WTC11 (cell line): ENCODE data around the gene LENG1.

Experiments
- AFF4 ChIP-seq: sonication (generic); formaldehyde crosslinking; IDR thresholded peaks from 2 replicates; pipeline ENCODE4 v1.8.1; 2023; ENCODE audit warnings: mild to moderate bottlenecking, missing genetic modification reagents, borderline replicate concordance
- AR ChIP-seq: fragments of 250-450 bp; sonication (Bioruptor Pico); IDR thresholded peaks from 2 replicates; pipeline ENCODE4 v1.9.0; 2021; ENCODE audit warnings: mild to moderate bottlenecking
- ARID4B ChIP-seq: sonication (generic); formaldehyde crosslinking; IDR thresholded peaks from 2 replicates; pipeline ENCODE4 v1.8.0; 2023; ENCODE audit warnings: missing genetic modification reagents, mild to moderate bottlenecking, borderline replicate concordance
- CTCF ChIP-seq: fragments of 200-600 bp; IDR thresholded peaks from 2 replicates; pipeline ENCODE4 v1.8.0; 2022; ENCODE audit warnings: antibody characterized with exemption
- ESRRA ChIP-seq: sonication (generic); formaldehyde crosslinking; IDR thresholded peaks from 2 replicates; pipeline ENCODE4 v1.8.1; 2022; ENCODE audit warnings: mild to moderate bottlenecking, missing genetic modification reagents, borderline replicate concordance
- ETV6 ChIP-seq: sonication (generic); formaldehyde crosslinking; IDR thresholded peaks from 2 replicates; pipeline ENCODE4 v1.8.1; 2022; ENCODE audit warnings: mild to moderate bottlenecking, missing genetic modification reagents
- JUN ChIP-seq: sonication (generic); formaldehyde crosslinking; IDR thresholded peaks from 2 replicates; pipeline ENCODE4 v1.8.0; 2023; ENCODE audit warnings: mild to moderate bottlenecking, missing genetic modification reagents
- MAX ChIP-seq: sonication (generic); formaldehyde crosslinking; IDR thresholded peaks from 2 replicates; pipeline ENCODE4 v1.8.0; 2022; ENCODE audit warnings: mild to moderate bottlenecking, missing genetic modification reagents
- RORB ChIP-seq: fragments of 250-450 bp; sonication (Bioruptor Pico); IDR thresholded peaks from 2 replicates; pipeline ENCODE4 v1.9.0; 2021; ENCODE audit warnings: mild to moderate bottlenecking
- SP1 ChIP-seq: sonication (generic); formaldehyde crosslinking; conservative IDR thresholded peaks from 2 replicates; pipeline ENCODE4 v1.8.1; 2022; ENCODE audit warnings: missing genetic modification reagents
- TEAD4 ChIP-seq: sonication (generic); formaldehyde crosslinking; IDR thresholded peaks from 2 replicates; pipeline ENCODE4 v1.8.0; 2022; ENCODE audit warnings: mild to moderate bottlenecking, missing genetic modification reagents
- USF1 ChIP-seq: sonication (generic); formaldehyde crosslinking; IDR thresholded peaks from 2 replicates; pipeline ENCODE4 v1.8.0; 2022; ENCODE audit warnings: mild to moderate bottlenecking, missing genetic modification reagents
- ZNF138 ChIP-seq: sonication (generic); formaldehyde crosslinking; conservative IDR thresholded peaks from 2 replicates; pipeline ENCODE4 v1.8.1; 2022; ENCODE audit warnings: mild to moderate bottlenecking, moderate library complexity, missing genetic modification reagents
- ZNF423 ChIP-seq: fragments of 250-450 bp; sonication (Bioruptor Pico); IDR thresholded peaks from 2 replicates; pipeline ENCODE4 v2.1.2; 2022; ENCODE audit warnings: mild to moderate bottlenecking, moderate library complexity

- TF ChIP-seq MAX (CRISPR knock-in tag): no peak
- TF ChIP-seq RORB (CRISPR knock-in tag): no peak
- TF ChIP-seq ETV6 (CRISPR knock-in tag): no peak
- no peak for TF ChIP-seq ZNF138
- TF ChIP-seq SP1: no peak
- no peak for TF ChIP-seq ARID4B (CRISPR knock-in tag)
- no peak for TF ChIP-seq ZNF423
- no peak for TF ChIP-seq CTCF
- no peak for TF ChIP-seq JUN
- no peak for TF ChIP-seq AR
- no peak for TF ChIP-seq AFF4 (CRISPR knock-in tag)
- no peak for TF ChIP-seq ESRRA (CRISPR knock-in tag)
- no peak for TF ChIP-seq TEAD4
- no peak for TF ChIP-seq USF1 (CRISPR knock-in tag)
These were observed 53.7 kb downstream of the LENG1 start for GRCh38 chr19:54105796-54106195.
